ENCODE results near the gene DOP1A. TPM values are rescaled to one million over a fixed set of nuclear protein-coding genes. Genes with fewer than 3 reads are reported as not detected.

The DOP1A gene
- total RNA-seq, 1 donor from 2014 or later: 36.9 TPM

GRCh38 chr6:83202031-83202430 lies 134.6 kb downstream of the DOP1A start:
- DNase-seq (ENCODE audit: low spot score in 2 of 2, unreplicated experiment in 2 of 2): no peak
- Mint-ChIP-seq H3K9me3 (peaks cover 7% of the 10 kb centered on the region), H3K4me1 (no peaks in the 10 kb centered on the region), H3K36me3 (peaks cover 16% of the 10 kb centered on the region), H3K4me3 (no peak overlapping the region), H3K27ac (no peak overlapping the region), H3K27me3 (ENCODE audit: low read depth) (no peaks in the 10 kb centered on the region)
- TF ChIP-seq CTCF (IDR thresholded peaks at IDR 0.05; ENCODE audit: unreplicated experiment): no peak

DNA sequence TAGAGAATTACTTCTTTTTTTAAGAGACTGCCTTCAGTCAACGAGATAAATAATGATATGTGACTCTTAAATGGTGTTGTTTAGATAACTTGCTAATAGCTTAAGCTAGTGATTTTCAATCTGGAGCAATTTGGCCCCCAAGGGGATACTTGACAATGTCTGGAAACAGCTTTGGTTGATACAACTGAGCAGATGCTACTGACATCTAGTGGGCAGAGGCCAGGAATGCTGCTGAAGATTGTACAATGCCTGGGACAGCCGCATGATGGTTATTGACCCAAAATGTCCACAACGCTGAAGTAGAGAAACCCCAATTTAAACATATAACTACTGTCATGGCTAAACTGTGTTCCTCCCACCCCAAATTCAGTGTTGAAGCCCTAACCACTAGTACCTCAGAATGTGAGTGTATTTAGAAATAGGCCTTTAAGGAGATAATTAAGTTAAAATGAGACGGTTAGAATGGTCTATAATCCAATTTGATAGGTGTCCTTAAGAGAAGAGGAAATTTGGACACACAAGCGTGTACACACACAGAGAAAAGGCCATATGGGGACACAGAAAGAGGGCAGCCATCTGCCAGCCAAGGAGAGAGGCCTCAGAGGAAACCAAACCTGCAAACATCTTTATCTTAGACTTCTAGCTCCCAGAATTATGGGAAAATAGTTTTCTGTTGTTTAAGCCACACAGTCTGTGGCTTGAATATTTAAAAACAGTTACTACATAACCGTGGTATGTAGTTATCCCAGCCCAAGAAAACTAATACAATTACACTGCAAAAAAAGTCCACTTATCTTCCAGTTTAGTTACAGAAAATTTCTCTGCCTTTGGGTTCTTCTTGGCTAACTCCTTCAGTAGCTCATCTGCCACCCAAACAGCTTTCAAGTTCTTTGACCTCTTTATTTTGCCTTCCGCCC lies 147.9 kb downstream of the DOP1A start:
- no peaks in the 10 kb centered on the region for H3K27me3 Mint-ChIP-seq (ENCODE audit: low read depth)
- H3K9me3 Mint-ChIP-seq: no peaks in the 10 kb centered on the region
- H3K36me3 Mint-ChIP-seq: no peaks in the 10 kb centered on the region
- peak in 1 of 2 experiments; percentile 48 for DNase-seq (ENCODE audit: low spot score in 2 of 2, unreplicated experiment in 2 of 2)
- H3K27ac Mint-ChIP-seq: no peak overlapping the region
- peak; percentile 51 for TF ChIP-seq CTCF (IDR thresholded peaks at IDR 0.05; ENCODE audit: unreplicated experiment)
- no peak overlapping the region for H3K4me3 Mint-ChIP-seq
- peaks cover 3% of the 10 kb centered on the region for H3K4me1 Mint-ChIP-seq

GRCh38 chr6:83216806-83217205 lies 149.3 kb downstream of the DOP1A start:
- no peak overlapping the region for H3K4me3 Mint-ChIP-seq
- DNase-seq (ENCODE audit: low spot score in 2 of 2, unreplicated experiment in 2 of 2): no peak
- H3K36me3 Mint-ChIP-seq: no peaks in the 10 kb centered on the region
- H3K4me1 Mint-ChIP-seq: peaks cover 9% of the 10 kb centered on the region
- H3K27me3 Mint-ChIP-seq (ENCODE audit: low read depth): no peaks in the 10 kb centered on the region
- no peak for TF ChIP-seq CTCF (IDR thresholded peaks at IDR 0.05; ENCODE audit: unreplicated experiment)
- no peak overlapping the region for H3K27ac Mint-ChIP-seq
- H3K9me3 Mint-ChIP-seq: no peaks in the 10 kb centered on the region

Other genes with a start within 250 kb of the DOP1A start
- gene UBE3D, start 1.8 kb upstream of the DOP1A start, total RNA-seq: 9.3 to 12.0 TPM (median 10.8 TPM) in 3 replicates
- gene PGM3, start 125.6 kb downstream of the DOP1A start, total RNA-seq: 67.0 to 68.1 TPM (median 67.7 TPM) in 3 replicates
- gene RWDD2A, start 125.7 kb downstream of the DOP1A start, total RNA-seq: 6.4 to 6.7 TPM (median 6.4 TPM) in 3 replicates

Measured in mesothelial cell of epicardium (in vitro differentiated cells).